ENCODE data around the gene FAM120B. TPM values are rescaled to one million over a fixed set of nuclear protein-coding genes. Genes with fewer than 3 reads are reported as not detected.

The FAM120B gene
- total and polyA plus RNA-seq, 2 donors (not counting 1 experiment from before 2014, with no cell fraction given): 14.4 to 19.3 TPM

- peaks cover 22% of the 10 kb centered on the region for H3K4me1 ChIP-seq (ENCODE audit: control insufficient read depth, extremely low read depth, insufficient read depth, low read length)
- no peaks in the 10 kb centered on the region for H4K20me1 ChIP-seq (ENCODE audit: control insufficient read depth, extremely low read depth, insufficient read depth, low read length)
- H2AFZ ChIP-seq (ENCODE audit: low read length): peak overlapping the region; percentile 58
- peak overlapping the region in 1 of 4 experiments; percentile 12 for H3K4me3 ChIP-seq (replicated peaks in 1 of 4; ENCODE audit: control extremely low read depth in 1 of 4, insufficient read depth in 1 of 4, low read depth in 3 of 4, low read length in 4 of 4)
- peak overlapping the region; percentile 97 for H3K27ac ChIP-seq (ENCODE audit: insufficient read depth, low read length)
- H3K79me2 ChIP-seq (ENCODE audit: control insufficient read depth, insufficient read depth, low read length): no peaks in the 10 kb centered on the region
- H3K36me3 ChIP-seq (ENCODE audit: control insufficient read depth, insufficient read depth, low read length): no peaks in the 10 kb centered on the region
- H3K9me3 ChIP-seq (ENCODE audit: control insufficient read depth, insufficient read depth, low read depth, low read length): no peaks in the 10 kb centered on the region
- H3K9ac ChIP-seq (ENCODE audit: insufficient read depth, low read length): peak overlapping the region; percentile 67
- peak overlapping the region; percentile 81 for H3K4me2 ChIP-seq (ENCODE audit: extremely low read depth, insufficient read depth, low read length)
- DNase-seq (ENCODE audit: low read depth in 2 of 2): peak; percentile 99 to 100
- TF ChIP-seq CTCF (conservative IDR thresholded peaks at IDR 0.05 in 1 of 2, IDR thresholded peaks at IDR 0.05 in 1 of 2; ENCODE audit: low read depth in 1 of 2, low read length in 2 of 2) (no peak), EZH2 (IDR thresholded peaks at IDR 0.05; ENCODE audit: low read length, missing control alignments) (no peak)
- H3K27me3 ChIP-seq (ENCODE audit: control insufficient read depth, insufficient read depth, low read length): no peaks in the 10 kb centered on the region
Observed at GRCh38 chr6:170438402-170438753, 131.8 kb downstream of the FAM120B start.

- no peaks in the 10 kb centered on the region for H3K27me3 ChIP-seq (ENCODE audit: control insufficient read depth, insufficient read depth, low read length)
- no peak for TF ChIP-seq EZH2 (IDR thresholded peaks at IDR 0.05; ENCODE audit: low read length, missing control alignments)
- TF ChIP-seq CTCF (conservative IDR thresholded peaks at IDR 0.05 in 1 of 2, IDR thresholded peaks at IDR 0.05 in 1 of 2; ENCODE audit: low read depth in 1 of 2, low read length in 2 of 2): no peak
- no peak for DNase-seq (ENCODE audit: low read depth in 2 of 2)
- peak overlapping the region; percentile 18 for H3K27ac ChIP-seq (ENCODE audit: insufficient read depth, low read length)
- H3K9me3 ChIP-seq (ENCODE audit: control insufficient read depth, insufficient read depth, low read depth, low read length): no peaks in the 10 kb centered on the region
- peaks cover 22% of the 10 kb centered on the region for H3K4me1 ChIP-seq (ENCODE audit: control insufficient read depth, extremely low read depth, insufficient read depth, low read length)
- H3K9ac ChIP-seq (ENCODE audit: insufficient read depth, low read length): peak overlapping the region; percentile 18
- H3K36me3 ChIP-seq (ENCODE audit: control insufficient read depth, insufficient read depth, low read length): no peaks in the 10 kb centered on the region
- H3K4me2 ChIP-seq (ENCODE audit: extremely low read depth, insufficient read depth, low read length): no peak overlapping the region
- no peak overlapping the region for H2AFZ ChIP-seq (ENCODE audit: low read length)
- H4K20me1 ChIP-seq (ENCODE audit: control insufficient read depth, extremely low read depth, insufficient read depth, low read length): no peaks in the 10 kb centered on the region
- H3K79me2 ChIP-seq (ENCODE audit: control insufficient read depth, insufficient read depth, low read length): no peaks in the 10 kb centered on the region
- H3K4me3 ChIP-seq (replicated peaks in 1 of 4; ENCODE audit: control extremely low read depth in 1 of 4, insufficient read depth in 1 of 4, low read depth in 3 of 4, low read length in 4 of 4): no peak overlapping the region
Observed at GRCh38 chr6:170438861-170439260, 132.3 kb downstream of the FAM120B start.

GRCh38 chr6:170439366-170440361 is 133.1 kb downstream of the FAM120B start:
- no peak for TF ChIP-seq CTCF (conservative IDR thresholded peaks at IDR 0.05 in 1 of 2, IDR thresholded peaks at IDR 0.05 in 1 of 2; ENCODE audit: low read depth in 1 of 2, low read length in 2 of 2)
- TF ChIP-seq EZH2 (IDR thresholded peaks at IDR 0.05; ENCODE audit: low read length, missing control alignments): no peak
- Histone ChIP-seq H3K4me3 (replicated peaks in 1 of 4; ENCODE audit: control extremely low read depth in 1 of 4, insufficient read depth in 1 of 4, low read depth in 3 of 4, low read length in 4 of 4) (no peak overlapping the region), H3K36me3 (ENCODE audit: control insufficient read depth, insufficient read depth, low read length) (no peaks in the 10 kb centered on the region), H3K4me2 (ENCODE audit: extremely low read depth, insufficient read depth, low read length) (no peak overlapping the region), H3K27ac (ENCODE audit: insufficient read depth, low read length) (peak overlapping the region; percentile 18), H4K20me1 (ENCODE audit: control insufficient read depth, extremely low read depth, insufficient read depth, low read length) (no peaks in the 10 kb centered on the region), H3K79me2 (ENCODE audit: control insufficient read depth, insufficient read depth, low read length) (no peaks in the 10 kb centered on the region), H2AFZ (ENCODE audit: low read length) (no peak overlapping the region), H3K4me1 (ENCODE audit: control insufficient read depth, extremely low read depth, insufficient read depth, low read length) (peaks cover 22% of the 10 kb centered on the region), H3K9me3 (ENCODE audit: control insufficient read depth, insufficient read depth, low read depth, low read length) (no peaks in the 10 kb centered on the region), H3K9ac (ENCODE audit: insufficient read depth, low read length) (no peak overlapping the region), H3K27me3 (ENCODE audit: control insufficient read depth, insufficient read depth, low read length) (no peaks in the 10 kb centered on the region)
- DNase-seq (ENCODE audit: low read depth in 2 of 2): peak in 1 of 2 donors; percentile 17
